ENCODE measurements around the gene CDK2AP2. TPM values are rescaled to one million over a fixed set of nuclear protein-coding genes. Genes with fewer than 3 reads are reported as not detected.

The CDK2AP2 gene
- total and polyA plus RNA-seq, 2 of the 8 experiments (the other 6 are each of a cell fraction or from before 2014, with no cell fraction given) = 49.6 to 65.1 TPM

- no peak within 1 kb of the TSS for H2BK120ac ChIP-seq (replicated peaks; ENCODE audit: low read depth, low read length)
- no peak within 1 kb of the TSS for H4K8ac ChIP-seq (ENCODE audit: extremely low read depth, insufficient read depth, low read length)
- peak within 1 kb of the TSS in 3 of 4 experiments; percentile 29 to 61 (median 38); a peak in 5 of 7 replicates for H3K9ac ChIP-seq (replicated peaks in 1 of 4; ENCODE audit: extremely low read depth in 1 of 4, low read depth in 3 of 4, low read length in 3 of 4)
- CTCF ChIA-PET (ENCODE audit: partially characterized antibody) = interaction anchor here (0.8 to 2.0 kb wide), 7 partner anchors 10 to 118 kb away, joined by 3 to 8 read pairs (median 3); partner anchors contain the start of gene CABP4
- 0 out of 4 replicates have a peak, but pooled peaks cover 0 to 8% of the 10 kb centered on the region in 2 experiments for H3K79me2 ChIP-seq (ENCODE audit: control insufficient read depth in 1 of 2, insufficient read depth in 2 of 2, low read length in 2 of 2)
- H3K9me3 ChIP-seq (ENCODE audit: insufficient read depth in 2 of 2, low read depth in 1 of 2, low read length in 1 of 2) = no peaks in the 10 kb centered on the region
- no peak within 1 kb of the TSS for H3K4ac ChIP-seq (replicated peaks; ENCODE audit: insufficient read length, low read depth, low read length)
- no peak within 1 kb of the TSS for H4K5ac ChIP-seq (ENCODE audit: insufficient read length, low read depth, low read length)
- WGBS, 2 experiments (ENCODE audit: extremely low coverage in 1 of 2, insufficient coverage in 1 of 2, insufficient read length in 1 of 2, insufficient replicate concordance in 2 of 2, low coverage in 1 of 2, low lambda C conversion rate in 2 of 2, missing lambda C conversion rate in 1 of 2) = 4% methylated on average over 18 of the region's 58 CpGs; no CpG with 5 or more reads in 1 of the 2 experiments
- peaks cover 0 to 8% (median 4%) of the 10 kb centered on the region in 4 experiments; a peak in 3 of 7 replicates for H3K27me3 ChIP-seq (replicated peaks in 1 of 4; ENCODE audit: control insufficient read depth in 3 of 4, extremely low read depth in 1 of 4, insufficient read depth in 3 of 4, low read length in 3 of 4)
- no peaks in the 10 kb centered on the region for H3K79me1 ChIP-seq (ENCODE audit: low read depth, low read length)
- peak in 1 of 2 experiments; percentile 88 for DNase-seq (ENCODE audit: low read depth in 1 of 2, low spot score in 2 of 2)
- H3K18ac ChIP-seq (ENCODE audit: extremely low read depth, low read length) = peak within 1 kb of the TSS; percentile 78
- peak within 1 kb of the TSS; percentile 46 for H4K91ac ChIP-seq (replicated peaks; ENCODE audit: insufficient read length, low read length)
- H2AK5ac ChIP-seq (ENCODE audit: low read depth, low read length) = no peak within 1 kb of the TSS; the same call in 1 of the 2 replicates
- no peak within 1 kb of the TSS for H3K27ac ChIP-seq (ENCODE audit: low read depth, low read length)
- peaks cover 23% of the 10 kb centered on the region for H3K23me2 ChIP-seq (ENCODE audit: low read depth, low read length)
- H4K20me1 ChIP-seq (replicated peaks in 1 of 2; ENCODE audit: control insufficient read depth in 1 of 2, insufficient read depth in 2 of 2, low read length in 2 of 2) = peaks cover 6 to 16% of the 10 kb centered on the region in 2 experiments
- peak within 1 kb of the TSS; percentile 26; the same call in 1 of the 2 replicates for H2AFZ ChIP-seq (ENCODE audit: low read length)
- no peak for FAIRE-seq
- no peak within 1 kb of the TSS for H3K14ac ChIP-seq (ENCODE audit: insufficient read length)
- no peak within 1 kb of the TSS for H2BK12ac ChIP-seq (ENCODE audit: low read depth, low read length)
- H2BK15ac ChIP-seq (ENCODE audit: low read length) = no peak within 1 kb of the TSS; the same call in 1 of the 2 replicates
- peaks cover 0 to 8% (median under 1%) of the 10 kb centered on the region in 4 experiments; a peak in 5 of 8 replicates for H3K36me3 ChIP-seq (ENCODE audit: control insufficient read depth in 2 of 4, insufficient read depth in 4 of 4, low read length in 3 of 4)
- POLR2A ChIA-PET (ENCODE audit: partially characterized antibody) = interaction anchor here (0.6 to 1.5 kb wide), 6 partner anchors 14 to 134 kb away, joined by 3 to 4 read pairs (median 3); partner anchors contain the start of gene TMEM134
- H3K4me2 ChIP-seq (ENCODE audit: insufficient read depth in 1 of 2, low read depth in 2 of 2, low read length in 2 of 2) = peak within 1 kb of the TSS; percentile 70 to 98
- H3K4me3 ChIP-seq (ENCODE audit: extremely low read depth in 1 of 4, insufficient read depth in 2 of 4, low read depth in 3 of 4, low read length in 4 of 4) = peak within 1 kb of the TSS; percentile 69 to 94 (median 75)
- no peak within 1 kb of the TSS for H3K23ac ChIP-seq (ENCODE audit: insufficient read length)
- H3K4me1 ChIP-seq (replicated peaks in 1 of 4; ENCODE audit: control insufficient read depth in 3 of 4, insufficient read depth in 4 of 4, low read length in 3 of 4) = peaks cover 0 to 30% (median 10%) of the 10 kb centered on the region in 4 experiments; a peak in 6 of 7 replicates
- no peak within 1 kb of the TSS for H3K56ac ChIP-seq (replicated peaks; ENCODE audit: insufficient read length, low read depth, low read length)
- no peak within 1 kb of the TSS; the same call in 1 of the 2 replicates for H2BK5ac ChIP-seq (ENCODE audit: low read depth, low read length)
- no peak within 1 kb of the TSS for H2BK20ac ChIP-seq (ENCODE audit: low read length)
- TF ChIP-seq BCL11A (IDR thresholded peaks at IDR 0.05; ENCODE audit: low read depth in 2 of 2, low read length in 2 of 2) = no peak
- TF ChIP-seq SP2 (IDR thresholded peaks at IDR 0.05; ENCODE audit: low read length) = no peak
- no peak for TF ChIP-seq TAF1 (IDR thresholded peaks at IDR 0.05; ENCODE audit: low read depth, low read length)
- TF ChIP-seq SP4 (IDR thresholded peaks at IDR 0.05; ENCODE audit: low read length) = no peak
- TF ChIP-seq SP1 (IDR thresholded peaks at IDR 0.05; ENCODE audit: low read depth, low read length) = no peak
- no peak for TF ChIP-seq RBBP5 (IDR thresholded peaks at IDR 0.05; ENCODE audit: borderline replicate concordance, low read depth, low read length)
- peak; percentile 53; the same call in 1 of the 2 replicates for TF ChIP-seq PHF8 (conservative IDR thresholded peaks at IDR 0.05; ENCODE audit: low read depth, low read length)
- TF ChIP-seq RAD21 (IDR thresholded peaks at IDR 0.05 in 1 of 2, conservative IDR thresholded peaks at IDR 0.05 in 1 of 2; ENCODE audit: low read depth in 2 of 2, low read length in 2 of 2) = no peak
- TF ChIP-seq KDM4A (IDR thresholded peaks at IDR 0.05; ENCODE audit: low read depth, low read length, severe bottlenecking) = peak; percentile 19
- peak; percentile 69 for TF ChIP-seq CREB1 (IDR thresholded peaks at IDR 0.05)
- no peak for TF ChIP-seq SIRT6 (IDR thresholded peaks at IDR 0.05; ENCODE audit: low read length)
- TF ChIP-seq TEAD4 (IDR thresholded peaks at IDR 0.05; ENCODE audit: low read depth, low read length) = no peak
- TF ChIP-seq SIX5 (IDR thresholded peaks at IDR 0.05; ENCODE audit: low read depth, low read length) = no peak
These were observed 2.9 kb downstream of the CDK2AP2 start, which contains the start of gene PITPNM1 for GRCh38 chr11:67504950-67505581. TSS of gene PITPNM1 (minus strand) at chr11:67505363. CDS start at chr11:67504180, 1,183 bp downstream.
